DMS53 treated with DMSO at 0.1 percent for 48 hours (cell line): Measurements from ENCODE around the gene ZNF761.
A peak's percentile ranks its signal among the peaks of the same experiment; 100 is the strongest.
"Not testable (repeated sequence)": the region's sequence is repeated elsewhere in the genome, so short reads cannot be mapped to it uniquely, and the experiment has no call there.

ENCODE experiments used
- DNase-seq: peaks from one replicate; lab custom pipeline; 2025; ENCODE audit not compliant: unreplicated experiment; lab: John Stamatoyannopoulos, UW

ZNF761 gene

GRCh38 chr19:53431399-53432087, at the start of gene ZNF761:
Gene ZNF761, plus strand, starts transcription at chr19:53431984. Its CDS starts 15,285 bp downstream, at chr19:53447269.
- DNase-seq, result peak; percentile 94

GRCh38 chr19:53388168-53388567, 43.6 kb upstream of the ZNF761 start:
- DNase-seq, result no peak

- DNase-seq, result no peak
These were observed 42.9 kb upstream of the ZNF761 start for GRCh38 chr19:53388904-53389303.

GRCh38 chr19:53389571-53389970, 42.2 kb upstream of the ZNF761 start:
- no peak for DNase-seq

GRCh38 chr19:53389978-53390377, 41.8 kb upstream of the ZNF761 start:
- no peak for DNase-seq

- peak; percentile 60 for DNase-seq
These were observed 37.2 kb upstream of the ZNF761 start for GRCh38 chr19:53394522-53394973.

GRCh38 chr19:53394974-53395839, 36.6 kb upstream of the ZNF761 start, which contains the start of gene ZNF765:
Gene ZNF765, plus strand, starts transcription at chr19:53395149. Its CDS starts 2,867 bp downstream, at chr19:53398016.
- DNase-seq, result peak; percentile 77

- DNase-seq, result not testable (repeated sequence)
These were observed 35.8 kb upstream of the ZNF761 start for GRCh38 chr19:53395840-53396524.

- no peak for DNase-seq
These were observed 35.3 kb upstream of the ZNF761 start for GRCh38 chr19:53396525-53396868.

GRCh38 chr19:53397918-53398317, 33.9 kb upstream of the ZNF761 start:
- not testable (repeated sequence) for DNase-seq

- no peak for DNase-seq
These were observed 22.1 kb upstream of the ZNF761 start for GRCh38 chr19:53409505-53410204.

GRCh38 chr19:53420520-53421315, 11.1 kb upstream of the ZNF761 start:
- peak; percentile 69 for DNase-seq

GRCh38 chr19:53422551-53422950, 9.2 kb upstream of the ZNF761 start:
- no peak for DNase-seq

- peak; percentile 19 for DNase-seq
These were observed 8.7 kb upstream of the ZNF761 start for GRCh38 chr19:53423074-53423473.

GRCh38 chr19:53423680-53424079, 8.1 kb upstream of the ZNF761 start:
- DNase-seq, result not testable (repeated sequence)

GRCh38 chr19:53424968-53425597, 6.7 kb upstream of the ZNF761 start:
- DNase-seq, result peak; percentile 63

GRCh38 chr19:53432088-53432661, 391 bp downstream of the ZNF761 start:
- DNase-seq, result no peak

- not testable (repeated sequence) for DNase-seq
These were observed 12.0 kb downstream of the ZNF761 start for GRCh38 chr19:53443809-53444208.

GRCh38 chr19:53447196-53447595, 15.4 kb downstream of the ZNF761 start:
- DNase-seq, result not testable (repeated sequence)
